A673 (cell line): ENCODE measurements around the gene SEMA4C. TPM values are rescaled to one million over a fixed set of nuclear protein-coding genes. Genes with fewer than 3 reads are reported as not detected.

Experiments used
- BruUV-seq: library from RNA; stranded (reverse); fragments of 400-500 nt; replicated peaks from 2 replicates; lab custom pipeline; 2021; lab: Mats Ljungman, UMichigan
- CTCF ChIA-PET: fragments of 300-600 bp; sonication (Branson Sonifier 250); formaldehyde crosslinking; loops from one replicate; lab custom pipeline; 2022; ENCODE audit warnings: antibody characterized with exemption; lab: Charles Lee
- POLR2A ChIA-PET: fragments of 300-600 bp; sonication (Branson Sonifier 250); formaldehyde crosslinking; loops from one replicate; lab custom pipeline; 2022; ENCODE audit warnings: antibody characterized with exemption; ENCODE audit not compliant: low non-redundant PET; lab: Charles Lee
- DNase-seq: peaks from one replicate; pipeline ENCODE4 v3.0.0-alpha.2; 2015; ENCODE audit warnings: low spot score
- H3K27ac ChIP-seq: fragments of 200-600 bp; sonication (generic); 2 replicates; pipeline ENCODE4 v1.5.1; 2016; ENCODE audit warnings: mixed run types, low read depth, mild to moderate bottlenecking, mixed read lengths, antibody characterized with exemption, low read length; ENCODE audit not compliant: poor library complexity, severe bottlenecking
- H3K27me3 ChIP-seq: fragments of 200-600 bp; sonication (generic); replicated peaks from 2 replicates; pipeline ENCODE4 v1.6.1; 2017; ENCODE audit warnings: mixed run types, low read depth, mild to moderate bottlenecking, mixed read lengths, antibody characterized with exemption, low read length; ENCODE audit not compliant: insufficient read depth, poor library complexity
- H3K36me3 ChIP-seq: fragments of 200-600 bp; sonication (generic); 2 replicates; pipeline ENCODE4 v1.6.1; 2016; ENCODE audit warnings: mixed run types, mild to moderate bottlenecking, mixed read lengths, antibody characterized with exemption, low read length; ENCODE audit not compliant: insufficient read depth, poor library complexity, severe bottlenecking
- H3K4me1 ChIP-seq: fragments of 200-600 bp; sonication (generic); 2 replicates; pipeline ENCODE4 v1.6.1; 2017; ENCODE audit warnings: mixed run types, mild to moderate bottlenecking, mixed read lengths, antibody characterized with exemption, low read length; ENCODE audit not compliant: insufficient read depth, poor library complexity, severe bottlenecking
- H3K4me3 ChIP-seq: fragments of 200-600 bp; sonication (generic); 2 replicates; pipeline ENCODE4 v1.5.1; 2016; ENCODE audit warnings: low read depth, mixed run types, mild to moderate bottlenecking, mixed read lengths, low read length; ENCODE audit not compliant: poor library complexity, severe bottlenecking
- H3K9me3 ChIP-seq: fragments of 200-600 bp; sonication (generic); 2 replicates; pipeline ENCODE4 v1.6.1; 2016; ENCODE audit warnings: mixed run types, low read depth, mild to moderate bottlenecking, mixed read lengths, antibody characterized with exemption, low read length; ENCODE audit not compliant: poor library complexity, severe bottlenecking
- CTCF ChIP-seq: fragments of 300-800, 200-600 bp; sonication (generic); conservative IDR thresholded peaks from 2 replicates; pipeline ENCODE4 v1.5.1; 2017; ENCODE audit warnings: low read depth, mild to moderate bottlenecking, antibody characterized with exemption, low read length, moderate library complexity, mixed read lengths
- EZH2 ChIP-seq: fragments of 200-600 bp; sonication (generic); IDR thresholded peaks from 2 replicates; pipeline ENCODE4 v1.6.1; 2017; ENCODE audit warnings: borderline replicate concordance, low read depth, mild to moderate bottlenecking, mixed read lengths, antibody characterized with exemption, low read length; ENCODE audit not compliant: poor library complexity, severe bottlenecking
- intact Hi-C: fragments of 100-400 bp; cut with micrococcal nuclease; formaldehyde crosslinking; loops from one replicate; pipeline ENCODE4 v1.10.0; 2022; ENCODE audit not compliant: unreplicated experiment
- total RNA-seq: library from RNA; stranded (reverse); gene quantifications from 2 replicates; pipeline ENCODE4 v1.2.3, GENCODE V29; 2021

SEMA4C gene
- total RNA-seq, 1 experiment from 2014 or later, result 33.3 TPM

DNA sequence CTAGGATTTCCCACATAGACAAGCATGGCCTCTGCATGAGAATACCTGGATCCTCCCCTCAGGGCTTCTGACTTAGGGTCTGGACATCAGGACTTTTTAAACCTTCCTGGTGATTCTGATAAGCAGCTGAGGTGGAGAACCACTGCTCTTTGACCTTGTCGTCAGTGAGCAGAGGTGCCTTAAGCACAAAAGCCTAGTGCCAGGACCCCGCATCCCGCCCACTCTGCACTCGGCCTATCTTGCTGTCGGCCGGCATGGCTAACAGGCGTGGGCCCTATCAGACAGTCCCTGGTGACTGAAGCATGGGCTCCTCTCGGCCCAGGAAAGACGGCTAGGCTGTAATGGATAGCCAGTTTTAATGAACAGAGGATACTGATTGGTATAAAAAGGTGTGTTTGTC, 32.3 kb downstream of the SEMA4C start:
- H3K9me3 ChIP-seq, result no peaks in the 10 kb centered on the region
- intact Hi-C loops, result no loop called here
- BruUV-seq, result no TSS peak
- no peak for TF ChIP-seq CTCF
- no peak for TF ChIP-seq EZH2
- H3K4me1 ChIP-seq, result no peaks in the 10 kb centered on the region
- H3K4me3 ChIP-seq, result no peak overlapping the region
- CTCF ChIA-PET, result no interaction called here
- POLR2A ChIA-PET, result no interaction called here
- H3K36me3 ChIP-seq, result peaks cover 10% of the 10 kb centered on the region
- H3K27me3 ChIP-seq, result no peaks in the 10 kb centered on the region
- H3K27ac ChIP-seq, result no peak overlapping the region
- no peak for DNase-seq

GRCh38 chr2:96835830-96836229, 34.0 kb downstream of the SEMA4C start:
- ChIA-PET POLR2A (interaction anchor here (0.5 kb wide), 1 partner anchor 669 kb away, joined by 6 read pairs; no protein-coding TSS in a partner anchor), CTCF (no interaction called here)
- no TSS peak for BruUV-seq
- TF ChIP-seq CTCF (no peak), EZH2 (no peak)
- intact Hi-C loops, result no loop called here
- Histone ChIP-seq H3K9me3 (no peaks in the 10 kb centered on the region), H3K27me3 (no peaks in the 10 kb centered on the region), H3K4me1 (no peaks in the 10 kb centered on the region), H3K27ac (no peak overlapping the region), H3K4me3 (no peak overlapping the region), H3K36me3 (peaks cover 18% of the 10 kb centered on the region)
- DNase-seq, result no peak

DNA sequence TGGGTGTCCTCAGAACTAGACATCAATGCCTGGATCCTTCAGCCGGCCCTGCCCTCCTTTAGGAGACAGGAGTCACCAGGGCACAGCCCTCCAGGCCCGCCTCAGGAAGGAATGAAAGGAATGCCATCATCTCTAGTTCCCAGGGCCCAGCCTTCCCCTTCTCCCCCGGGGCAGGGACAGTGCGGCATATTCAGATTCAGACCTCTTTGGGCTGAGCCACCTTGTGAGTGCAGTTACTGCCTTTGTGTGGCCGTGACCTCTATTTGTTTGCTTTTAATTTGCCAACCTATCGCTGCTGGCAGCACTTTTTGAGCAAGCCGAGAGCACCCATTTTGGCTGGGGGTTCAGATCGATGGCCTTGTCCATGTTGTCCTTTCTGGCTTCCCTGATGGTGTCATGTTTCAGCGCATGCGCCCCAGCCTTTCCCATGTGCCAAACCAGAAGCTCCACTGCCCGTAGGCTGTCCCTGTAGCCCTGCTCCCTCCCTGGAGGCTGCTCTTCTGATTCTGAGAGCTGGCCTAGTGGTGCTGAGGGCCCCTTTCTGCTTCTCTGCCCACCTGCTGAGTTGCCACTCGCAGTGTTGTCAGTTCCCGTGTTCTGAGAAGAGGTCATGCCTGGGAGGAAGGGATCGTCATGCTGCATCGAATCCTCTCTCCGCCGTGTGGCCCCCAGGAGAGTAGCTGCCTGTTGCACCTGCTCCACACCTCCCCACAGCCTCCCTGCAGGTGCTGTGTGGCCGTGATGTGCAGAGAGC, 36.9 kb downstream of the SEMA4C start:
- intact Hi-C loops, result no loop called here
- ChIA-PET POLR2A (interaction anchor here (0.9 kb wide), 1 partner anchor 11 kb away, joined by 5 read pairs; the partner anchor contains the start of gene ANKRD23), CTCF (no interaction called here)
- Histone ChIP-seq H3K4me3 (no peak overlapping the region), H3K27ac (no peak overlapping the region), H3K36me3 (peaks cover 34% of the 10 kb centered on the region), H3K9me3 (no peaks in the 10 kb centered on the region), H3K4me1 (no peaks in the 10 kb centered on the region), H3K27me3 (no peaks in the 10 kb centered on the region)
- DNase-seq, result no peak
- no TSS peak for BruUV-seq
- no peak for TF ChIP-seq CTCF
- no peak for TF ChIP-seq EZH2
